H1 (cell line): ENCODE measurements around the gene APOC3. TPM values are rescaled to one million over a fixed set of nuclear protein-coding genes. Genes with fewer than 3 reads are reported as not detected.

Experiments
- CTCF ChIA-PET: fragments of 300-600 bp; sonication (Branson Sonifier 250); formaldehyde crosslinking; loops from one replicate; lab custom pipeline; 2021; ENCODE audit not compliant: partially characterized antibody; lab: Charles Lee
- POLR2A ChIA-PET: fragments of 300-600 bp; sonication (Branson Sonifier 250); formaldehyde crosslinking; loops from one replicate; lab custom pipeline; 2021; ENCODE audit warnings: inconsistent platforms; ENCODE audit not compliant: partially characterized antibody; lab: Charles Lee
- DNase-seq, 2 experiments: peaks; one replicate each; pipeline versions ENCODE4 v3.0.0 to v3.0.0-alpha.2; 2010 to 2022; ENCODE audit warnings: low spot score in 2 of 2, low read depth in 1 of 2, mixed read lengths in 1 of 2
- FAIRE-seq: peaks from 2 replicates; lab custom pipeline; 2011; peaks lifted over from hg19 to GRCh38; lab: Jason Lieb, UNC
- H2AFZ ChIP-seq: 2 replicates; pipeline ENCODE4 v1.8.1; 2012; ENCODE audit warnings: low read length, inconsistent platforms
- H2AK5ac ChIP-seq: 2 replicates; pipeline ENCODE4 v1.6.1; 2013; ENCODE audit warnings: low read depth, low read length
- H2BK120ac ChIP-seq: replicated peaks from 2 replicates; pipeline ENCODE3; 2013; ENCODE audit warnings: low read depth, low read length, inconsistent platforms
- H2BK12ac ChIP-seq: 2 replicates; pipeline ENCODE4 v1.6.1; 2013; ENCODE audit warnings: low read depth, low read length
- H2BK15ac ChIP-seq: 2 replicates; pipeline ENCODE4 v1.6.1; 2013; ENCODE audit warnings: low read length
- H2BK20ac ChIP-seq: 2 replicates; pipeline ENCODE4 v1.6.1; 2013; ENCODE audit warnings: low read length
- H2BK5ac ChIP-seq: 2 replicates; pipeline ENCODE4 v1.6.1; 2013; ENCODE audit warnings: low read depth, low read length
- H3K14ac ChIP-seq: 2 replicates; pipeline ENCODE4 v1.6.1; 2013; ENCODE audit warnings: inconsistent platforms; ENCODE audit not compliant: insufficient read length
- H3K18ac ChIP-seq: 2 replicates; pipeline ENCODE4 v1.6.1; 2013; ENCODE audit warnings: low read length; ENCODE audit errors: extremely low read depth
- H3K23ac ChIP-seq: 2 replicates; pipeline ENCODE4 v1.6.1; 2013; ENCODE audit warnings: inconsistent platforms; ENCODE audit not compliant: insufficient read length
- H3K23me2 ChIP-seq: 2 replicates; pipeline ENCODE4 v1.6.1; 2013; ENCODE audit warnings: low read depth, low read length
- H3K27ac ChIP-seq: 2 replicates; pipeline ENCODE4 v1.6.1; 2011; ENCODE audit warnings: low read depth, low read length, inconsistent platforms
- H3K27me3 ChIP-seq, 4 experiments: replicated peaks in 1 of 4; 1 replicate in 1 of 4; 2 replicates in 3 of 4; pipeline versions ENCODE4 v1.6.1 to v1.8.1; 2011 to 2013; ENCODE audit warnings: low read length in 3 of 4, mild to moderate bottlenecking in 3 of 4, inconsistent platforms in 2 of 4, mixed read lengths in 2 of 4, moderate library complexity in 1 of 4; ENCODE audit not compliant: control insufficient read depth in 3 of 4, insufficient read depth in 3 of 4; ENCODE audit errors: extremely low read depth in 1 of 4
- H3K36me3 ChIP-seq, 4 experiments: 2 replicates each; pipeline versions ENCODE4 v1.6.1 to v1.8.1; 2011 to 2013; ENCODE audit warnings: mild to moderate bottlenecking in 4 of 4, low read length in 3 of 4, moderate library complexity in 2 of 4, control low read depth in 1 of 4, inconsistent platforms in 1 of 4; ENCODE audit not compliant: insufficient read depth in 4 of 4, control insufficient read depth in 2 of 4
- H3K4ac ChIP-seq: replicated peaks from 2 replicates; pipeline ENCODE3; 2013; ENCODE audit warnings: low read length, low read depth, mixed read lengths, inconsistent platforms; ENCODE audit not compliant: insufficient read length
- H3K4me1 ChIP-seq, 4 experiments: replicated peaks in 1 of 4; 1 replicate in 1 of 4; 2 replicates in 3 of 4; pipeline versions ENCODE4 v1.6.1 to v1.8.1; 2011 to 2013; ENCODE audit warnings: low read length in 3 of 4, inconsistent platforms in 2 of 4, mixed read lengths in 1 of 4; ENCODE audit not compliant: insufficient read depth in 4 of 4, control insufficient read depth in 3 of 4
- H3K4me2 ChIP-seq, 2 experiments: 2 replicates each; pipeline versions ENCODE4 v1.6.1 to v1.8.1; 2011 to 2013; ENCODE audit warnings: low read depth in 2 of 2, low read length in 2 of 2, control low read depth in 1 of 2, inconsistent platforms in 1 of 2, mild to moderate bottlenecking in 1 of 2; ENCODE audit not compliant: insufficient read depth in 1 of 2
- H3K4me3 ChIP-seq, 4 experiments: fragments of 200-600, 300-600 bp in 1 of 4; sonication (generic), shearing (Covaris generic), sonication (Bioruptor Twin) in 1 of 4; 2 replicates each; pipeline versions ENCODE4 v1.5.1 to v1.8.1; 2011 to 2016; ENCODE audit warnings: low read length in 4 of 4, low read depth in 3 of 4, control low read depth in 2 of 4, inconsistent platforms in 2 of 4, mild to moderate bottlenecking in 2 of 4, mixed read lengths in 1 of 4, moderate library complexity in 1 of 4; ENCODE audit not compliant: insufficient read depth in 2 of 4; ENCODE audit errors: extremely low read depth in 1 of 4
- H3K56ac ChIP-seq: replicated peaks from 2 replicates; pipeline ENCODE3; 2013; ENCODE audit warnings: low read depth, mild to moderate bottlenecking, mixed read lengths, low read length, inconsistent platforms; ENCODE audit not compliant: insufficient read length
- H3K79me1 ChIP-seq: 2 replicates; pipeline ENCODE4 v1.6.1; 2013; ENCODE audit warnings: low read depth, low read length, control low read depth
- H3K79me2 ChIP-seq, 2 experiments: 2 replicates each; pipeline versions ENCODE4 v1.6.1 to v1.8.1; 2012 to 2013; ENCODE audit warnings: low read length in 2 of 2, mild to moderate bottlenecking in 2 of 2, inconsistent platforms in 1 of 2; ENCODE audit not compliant: insufficient read depth in 2 of 2, control insufficient read depth in 1 of 2
- H3K9ac ChIP-seq, 4 experiments: replicated peaks in 1 of 4; 1 replicate in 1 of 4; 2 replicates in 3 of 4; pipeline versions ENCODE4 v1.6.1 to v1.8.1; 2011 to 2013; ENCODE audit warnings: low read depth in 3 of 4, low read length in 3 of 4, control low read depth in 2 of 4, mild to moderate bottlenecking in 2 of 4, moderate library complexity in 2 of 4, inconsistent platforms in 1 of 4; ENCODE audit errors: extremely low read depth in 1 of 4
- H3K9me3 ChIP-seq, 2 experiments: 2 replicates each; pipeline versions ENCODE4 v1.6.1 to v1.8.1; 2012 to 2013; ENCODE audit warnings: mild to moderate bottlenecking in 2 of 2, moderate library complexity in 2 of 2, control low read depth in 1 of 2, inconsistent platforms in 1 of 2, low read depth in 1 of 2, low read length in 1 of 2, mixed read lengths in 1 of 2; ENCODE audit not compliant: insufficient read depth in 2 of 2
- H4K20me1 ChIP-seq, 2 experiments: replicated peaks in 1 of 2; 2 replicates each; pipeline versions ENCODE3 to v1.8.1; 2011 to 2013; ENCODE audit warnings: inconsistent platforms in 2 of 2, low read length in 2 of 2, mild to moderate bottlenecking in 1 of 2; ENCODE audit not compliant: insufficient read depth in 2 of 2, control insufficient read depth in 1 of 2
- H4K5ac ChIP-seq: 2 replicates; pipeline ENCODE4 v1.6.1; 2013; ENCODE audit warnings: low read length, low read depth, mixed read lengths, inconsistent platforms; ENCODE audit not compliant: insufficient read length
- H4K8ac ChIP-seq: 2 replicates; pipeline ENCODE4 v1.8.0; 2013; ENCODE audit warnings: mild to moderate bottlenecking, moderate library complexity, low read length, inconsistent platforms; ENCODE audit not compliant: insufficient read depth; ENCODE audit errors: extremely low read depth
- H4K91ac ChIP-seq: replicated peaks from 2 replicates; pipeline ENCODE3; 2013; ENCODE audit warnings: low read length, mixed read lengths, inconsistent platforms; ENCODE audit not compliant: insufficient read length
- EGR1 ChIP-seq: IDR thresholded peaks from 2 replicates; pipeline ENCODE4 v1.6.1; 2011; ENCODE audit warnings: low read depth, low read length, borderline replicate concordance
- WGBS, 2 experiments: shearing (Covaris generic) in 1 of 2; methylation state at CpG; one replicate each; pipeline versions ENCODE4 v1.1.6 to v1.1.7; 2013 to 2015; ENCODE audit warnings: low lambda C conversion rate in 2 of 2, mixed read lengths in 2 of 2, inconsistent platforms in 1 of 2, low coverage in 1 of 2, missing lambda C conversion rate in 1 of 2; ENCODE audit not compliant: insufficient replicate concordance in 2 of 2, insufficient coverage in 1 of 2, insufficient read length in 1 of 2; ENCODE audit errors: extremely low coverage in 1 of 2, missing lambda C conversion rate in 1 of 2; 5-methylcytosine and 5-hydroxymethylcytosine counted together
- polyA plus RNA-seq, 7 experiments: library from polyadenylated mRNA; depleted of rRNA in 3 of 7; stranded (reverse) in 5 of 7; unstranded in 2 of 7; fragments of >200 nt in 5 of 7; fragments of 200-250 nt in 2 of 7; gene quantifications; 1 replicate in 5 of 7; 2 replicates in 1 of 7; 4 replicates in 1 of 7; pipeline versions ENCODE4 v1.2.1 to v1.2.3, GENCODE V29; 2011 to 2013; ENCODE audit warnings: missing spikeins in 2 of 7, mixed read lengths in 2 of 7
- total RNA-seq: library from RNA; stranded (reverse); fragmentation: NEBNext Ultra II Directional; extraction: Animal tissue kit (Norgen Biotek cat#: 25700); gene quantifications from 2 replicates; pipeline ENCODE4 v1.2.1, GENCODE V29; 2021

APOC3 gene
- total and polyA plus RNA-seq, 2 of the 8 experiments (the other 6 are each of a cell fraction or from before 2014, with no cell fraction given), result not detected

DNA sequence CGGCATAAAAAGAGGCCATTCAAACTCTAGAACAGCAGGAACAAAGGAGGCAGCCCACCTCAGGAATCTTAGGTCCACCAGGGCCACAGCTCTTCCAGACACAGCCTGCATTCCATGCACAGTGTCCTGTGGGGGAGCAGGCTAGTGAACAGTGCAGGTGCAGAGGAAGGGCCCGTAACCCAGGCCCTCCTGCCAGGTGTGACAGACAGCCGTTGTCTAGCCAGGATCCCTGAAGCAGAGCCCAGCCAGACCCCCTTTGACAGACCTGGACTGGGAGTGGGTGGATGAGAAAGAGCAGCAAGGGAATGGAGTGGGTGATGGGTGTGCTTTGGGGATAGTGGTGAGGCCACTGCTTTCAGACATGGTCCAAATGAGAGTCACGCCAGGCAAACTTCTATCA, 40.7 kb upstream of the APOC3 start:
- Histone ChIP-seq H3K4me3 (no peak overlapping the region; a peak in 1 of 8 replicates), H2BK120ac (no peak overlapping the region), H4K91ac (no peak overlapping the region), H3K23ac (no peak overlapping the region), H3K23me2 (peaks cover 11% of the 10 kb centered on the region), H2BK20ac (no peak overlapping the region), H3K36me3 (peaks cover 19 to 25% (median 21%) of the 10 kb centered on the region in 4 experiments), H3K4ac (no peak overlapping the region), H3K4me1 (peaks cover 4 to 14% (median 7%) of the 10 kb centered on the region in 4 experiments), H2AFZ (no peak overlapping the region), H2BK12ac (no peak overlapping the region), H4K20me1 (no peaks in the 10 kb centered on the region), H3K27ac (no peak overlapping the region), H3K14ac (no peak overlapping the region), H3K9me3 (no peaks in the 10 kb centered on the region), H4K8ac (no peak overlapping the region), H3K27me3 (peaks cover 0 to 11% (median 3%) of the 10 kb centered on the region in 4 experiments; a peak in 4 of 7 replicates), H3K9ac (no peak overlapping the region), H3K79me1 (peaks cover 5% of the 10 kb centered on the region; the same call in 1 of the 2 replicates), H3K18ac (no peak overlapping the region), H2AK5ac (no peak overlapping the region), H3K4me2 (peak overlapping the region; percentile 66 to 94; a peak in 3 of 4 replicates), H3K79me2 (peaks cover 0 to 15% of the 10 kb centered on the region in 2 experiments; a peak in 2 of 4 replicates), H4K5ac (no peak overlapping the region), H2BK5ac (no peak overlapping the region), H2BK15ac (no peak overlapping the region), H3K56ac (no peak overlapping the region)
- TF ChIP-seq EGR1, result no peak
- POLR2A ChIA-PET, result interaction anchor here (1.9 to 6.0 kb wide), 2 partner anchors 11 to 17 kb away, joined by 7 to 29 read pairs; partner anchors contain the start of gene BUD13
- DNase-seq (no peak), FAIRE-seq (no peak)
- WGBS, 2 experiments, result 83% methylated on average over 4 of the region's 4 CpGs; no CpG with 5 or more reads in 1 of the 2 experiments
- CTCF ChIA-PET, result interaction anchor here (1.2 to 12.1 kb wide), 8 partner anchors 11 to 88 kb away, joined by 4 to 237 read pairs (median 11); partner anchors contain the start of genes APOA1, APOA4 and APOC3
